Stimulated activated CD8-positive, alpha-beta memory T cell treated with anti-CD3 and anti-CD28 coated beads, Interleukin-15, amount 100 ng/mL, for 4 hours (primary cell): ENCODE measurements around the gene TMEM220.

Experiments used
- DNase-seq, 2 donors: peaks; one replicate each; pipeline ENCODE4 v3.0.0-alpha.2; 2020; ENCODE audit warnings: low read depth in 2 of 2

TMEM220 gene

GRCh38 chr17:10664571-10664970 is 65.3 kb downstream of the TMEM220 start:
- DNase-seq = no peak
